Trophoblast cell (in vitro differentiated cells and primary cell): ENCODE data around the gene CLCN3.
A peak's percentile ranks its signal among the peaks of the same experiment; 100 is the strongest.

ENCODE experiments used
- DNase-seq, 2 donors: peaks; one replicate each; pipeline ENCODE4 v3.0.0-alpha.2; 2016
- H2AFZ ChIP-seq: 2 replicates; pipeline ENCODE4 v1.6.1; 2013; ENCODE audit warnings: low read length, moderate library complexity, mild to moderate bottlenecking; ENCODE audit not compliant: insufficient read depth, poor library complexity
- H2AK5ac ChIP-seq: 2 replicates; pipeline ENCODE4 v1.6.1; 2013; ENCODE audit warnings: mild to moderate bottlenecking, low read length
- H2BK120ac ChIP-seq: 2 replicates; pipeline ENCODE4 v1.6.1; 2013; ENCODE audit warnings: low read length, mild to moderate bottlenecking, moderate library complexity; ENCODE audit not compliant: insufficient read depth, poor library complexity
- H2BK12ac ChIP-seq: 2 replicates; pipeline ENCODE4 v1.6.1; 2013; ENCODE audit warnings: mild to moderate bottlenecking, low read length, moderate library complexity
- H2BK5ac ChIP-seq: 2 replicates; pipeline ENCODE4 v1.6.1; 2013; ENCODE audit warnings: low read length, low read depth, moderate library complexity, mild to moderate bottlenecking; ENCODE audit not compliant: poor library complexity
- H3K14ac ChIP-seq: 2 replicates; pipeline ENCODE4 v1.6.1; 2013; ENCODE audit warnings: mild to moderate bottlenecking, low read length
- H3K18ac ChIP-seq: 2 replicates; pipeline ENCODE4 v1.6.1; 2013; ENCODE audit warnings: mild to moderate bottlenecking, low read length
- H3K23ac ChIP-seq: 2 replicates; pipeline ENCODE4 v1.6.1; 2013; ENCODE audit warnings: low read length
- H3K27ac ChIP-seq: 2 replicates; pipeline ENCODE4 v1.5.1; 2013; ENCODE audit warnings: low read depth, mild to moderate bottlenecking, inconsistent platforms, low read length, moderate library complexity
- H3K27me3 ChIP-seq: 2 replicates; pipeline ENCODE4 v1.6.1; 2013; ENCODE audit warnings: inconsistent platforms, mild to moderate bottlenecking, low read length, moderate library complexity; ENCODE audit not compliant: insufficient read depth
- H3K36me3 ChIP-seq, 2 experiments: 1 replicate in 1 of 2; 2 replicates in 1 of 2; pipeline ENCODE4 v1.6.1; 2013; ENCODE audit warnings: low read length in 2 of 2, mild to moderate bottlenecking in 2 of 2, moderate library complexity in 1 of 2; ENCODE audit not compliant: insufficient read depth in 2 of 2, control insufficient read depth in 1 of 2
- H3K4ac ChIP-seq: 2 replicates; pipeline ENCODE4 v1.6.1; 2013; ENCODE audit warnings: low read depth, mild to moderate bottlenecking, low read length, moderate library complexity
- H3K4me1 ChIP-seq, 2 experiments: 1 replicate in 1 of 2; 2 replicates in 1 of 2; pipeline ENCODE4 v1.6.1; 2013; ENCODE audit warnings: low read length in 2 of 2, mild to moderate bottlenecking in 2 of 2, moderate library complexity in 1 of 2; ENCODE audit not compliant: insufficient read depth in 2 of 2, control insufficient read depth in 1 of 2
- H3K4me2 ChIP-seq: 2 replicates; pipeline ENCODE4 v1.6.1; 2013; ENCODE audit warnings: inconsistent platforms, mild to moderate bottlenecking, low read length, moderate library complexity
- H3K4me3 ChIP-seq: 2 replicates; pipeline ENCODE4 v1.5.1; 2013; ENCODE audit warnings: mild to moderate bottlenecking, low read depth, low read length, inconsistent platforms
- H3K79me1 ChIP-seq: one replicate; pipeline ENCODE4 v1.6.1; 2013; ENCODE audit warnings: low read length
- H3K79me2 ChIP-seq: 2 replicates; pipeline ENCODE4 v1.6.1; 2013; ENCODE audit warnings: low read length, mild to moderate bottlenecking; ENCODE audit not compliant: control insufficient read depth, insufficient read depth, poor library complexity
- H3K9ac ChIP-seq: 2 replicates; pipeline ENCODE4 v1.6.1; 2013; ENCODE audit warnings: mild to moderate bottlenecking, low read length
- H3K9me3 ChIP-seq: 2 replicates; pipeline ENCODE4 v1.6.1; 2013; ENCODE audit warnings: low read depth, mild to moderate bottlenecking, control low read depth, inconsistent platforms, low read length; ENCODE audit not compliant: insufficient read depth
- H4K12ac ChIP-seq: 2 replicates; pipeline ENCODE4 v1.6.1; 2013; ENCODE audit warnings: low read depth, mild to moderate bottlenecking, low read length, moderate library complexity
- H4K8ac ChIP-seq: 2 replicates; pipeline ENCODE4 v1.6.1; 2013; ENCODE audit warnings: low read depth, mild to moderate bottlenecking, low read length, moderate library complexity
- H4K91ac ChIP-seq: one replicate; pipeline ENCODE4 v1.6.1; 2013; ENCODE audit warnings: low read depth, mild to moderate bottlenecking, low read length, moderate library complexity
- WGBS: extraction: QIAGEN DNeasy Blood & Tissue Kit; methylation state at CpG from one replicate; pipeline ENCODE4 v1.1.7; 2013; ENCODE audit warnings: missing lambda C conversion rate; ENCODE audit not compliant: insufficient read length, insufficient coverage; ENCODE audit errors: extremely low coverage; 5-methylcytosine and 5-hydroxymethylcytosine counted together

CLCN3 gene

GRCh38 chr4:169682372-169683047 lies 62.1 kb downstream of the CLCN3 start:
- H3K9ac ChIP-seq = no peak overlapping the region
- no peaks in the 10 kb centered on the region for H3K4me1 ChIP-seq
- no peaks in the 10 kb centered on the region for H3K9me3 ChIP-seq
- H3K4ac ChIP-seq = no peak overlapping the region
- H2BK12ac ChIP-seq = no peak overlapping the region
- H3K4me3 ChIP-seq = no peak overlapping the region
- no peaks in the 10 kb centered on the region for H3K27me3 ChIP-seq
- H2AFZ ChIP-seq = no peak overlapping the region
- no peak overlapping the region for H3K27ac ChIP-seq
- peaks cover 7 to 9% of the 10 kb centered on the region in 2 experiments for H3K36me3 ChIP-seq
- peak; percentile 20 to 78 for DNase-seq
- H3K18ac ChIP-seq = no peak overlapping the region
- no peak overlapping the region for H4K12ac ChIP-seq
- no peaks in the 10 kb centered on the region for H3K79me2 ChIP-seq
- no peak overlapping the region for H3K14ac ChIP-seq
- no peak overlapping the region for H3K4me2 ChIP-seq
- no peak overlapping the region for H4K91ac ChIP-seq
- no CpG with 5 or more reads among the region's 4 CpGs for WGBS
- H4K8ac ChIP-seq = no peak overlapping the region
- no peaks in the 10 kb centered on the region for H3K79me1 ChIP-seq
- H2BK5ac ChIP-seq = no peak overlapping the region
- H3K23ac ChIP-seq = no peak overlapping the region
- H2AK5ac ChIP-seq = no peak overlapping the region
- H2BK120ac ChIP-seq = no peak overlapping the region

- Histone ChIP-seq H3K27ac (no peak overlapping the region), H2AK5ac (no peak overlapping the region), H3K4me2 (no peak overlapping the region), H3K4ac (no peak overlapping the region), H3K79me1 (no peaks in the 10 kb centered on the region), H4K91ac (no peak overlapping the region), H3K23ac (no peak overlapping the region), H4K8ac (no peak overlapping the region), H2BK5ac (no peak overlapping the region), H2AFZ (no peak overlapping the region), H3K4me3 (no peak overlapping the region), H3K9ac (no peak overlapping the region), H3K79me2 (no peaks in the 10 kb centered on the region), H3K4me1 (no peaks in the 10 kb centered on the region), H3K36me3 (peaks cover 3 to 6% of the 10 kb centered on the region in 2 experiments), H3K14ac (no peak overlapping the region), H3K9me3 (no peaks in the 10 kb centered on the region), H4K12ac (no peak overlapping the region), H2BK120ac (no peak overlapping the region), H3K18ac (no peak overlapping the region), H3K27me3 (no peaks in the 10 kb centered on the region), H2BK12ac (no peak overlapping the region)
- no CpG with 5 or more reads among the region's 1 CpG for WGBS
- no peak for DNase-seq
These were observed 69.3 kb downstream of the CLCN3 start for GRCh38 chr4:169689681-169690080.

- Histone ChIP-seq H3K27me3 (no peaks in the 10 kb centered on the region), H2BK5ac (no peak overlapping the region), H3K9ac (no peak overlapping the region), H4K12ac (no peak overlapping the region), H3K79me1 (no peaks in the 10 kb centered on the region), H3K4me1 (no peaks in the 10 kb centered on the region), H3K79me2 (no peaks in the 10 kb centered on the region), H2AFZ (no peak overlapping the region), H4K91ac (no peak overlapping the region), H3K4ac (no peak overlapping the region), H2AK5ac (no peak overlapping the region), H3K36me3 (peaks cover 3 to 6% of the 10 kb centered on the region in 2 experiments), H3K9me3 (no peaks in the 10 kb centered on the region), H3K14ac (no peak overlapping the region), H4K8ac (no peak overlapping the region), H3K4me3 (no peak overlapping the region), H3K27ac (no peak overlapping the region), H2BK12ac (no peak overlapping the region), H3K23ac (no peak overlapping the region), H2BK120ac (no peak overlapping the region), H3K18ac (no peak overlapping the region), H3K4me2 (no peak overlapping the region)
- no peak for DNase-seq
- no CpG with 5 or more reads among the region's 5 CpGs for WGBS
These were observed 70.4 kb downstream of the CLCN3 start for GRCh38 chr4:169690787-169691186.

- DNase-seq = no peak
- Histone ChIP-seq H3K4me1 (no peaks in the 10 kb centered on the region), H3K36me3 (peaks cover 5 to 16% of the 10 kb centered on the region in 2 experiments), H2AK5ac (no peak overlapping the region), H3K14ac (no peak overlapping the region), H3K27me3 (no peaks in the 10 kb centered on the region), H2BK120ac (no peak overlapping the region), H3K4me3 (no peak overlapping the region), H3K79me2 (no peaks in the 10 kb centered on the region), H3K9me3 (no peaks in the 10 kb centered on the region), H3K23ac (no peak overlapping the region), H3K4me2 (no peak overlapping the region), H3K4ac (no peak overlapping the region), H4K8ac (no peak overlapping the region), H2BK5ac (no peak overlapping the region), H4K91ac (no peak overlapping the region), H2BK12ac (no peak overlapping the region), H3K18ac (no peak overlapping the region), H2AFZ (no peak overlapping the region), H3K9ac (no peak overlapping the region), H4K12ac (no peak overlapping the region), H3K79me1 (no peaks in the 10 kb centered on the region), H3K27ac (no peak overlapping the region)
- no CpG with 5 or more reads among the region's 5 CpGs for WGBS
These were observed 78.0 kb downstream of the CLCN3 start for GRCh38 chr4:169698331-169698730.
